ENCODE results near the gene CFAP299. TPM values are rescaled to one million over a fixed set of nuclear protein-coding genes. Genes with fewer than 3 reads are reported as not detected.

The CFAP299 gene
- total and polyA plus RNA-seq, 2 donors (not counting 1 experiment from before 2014, with no cell fraction given), result not detected

- H3K4me3 ChIP-seq (ENCODE audit: control extremely low read depth in 1 of 5, extremely low read depth in 1 of 5, insufficient read depth in 1 of 5, low read depth in 2 of 5, low read length in 4 of 5), result no peak overlapping the region
- Mint-ChIP-seq H3K27me3 (no peaks in the 10 kb centered on the region), H3K9me3 (ENCODE audit: insufficient read depth) (peaks cover 3% of the 10 kb centered on the region), H3K27ac (no peak overlapping the region), H3K4me1 (peaks cover 2% of the 10 kb centered on the region), H3K4me3 (no peak overlapping the region)
- H4K20me1 ChIP-seq (ENCODE audit: control insufficient read depth, insufficient read depth, low read length, poor library complexity, severe bottlenecking), result no peaks in the 10 kb centered on the region
- H3K27ac ChIP-seq (ENCODE audit: low read length in 2 of 2), result no peak overlapping the region
- TF ChIP-seq CTCF (IDR thresholded peaks at IDR 0.05), result no peak
- TF ChIP-seq EZH2 (IDR thresholded peaks at IDR 0.05; ENCODE audit: borderline replicate concordance, insufficient read depth, low read depth, low read length, poor library complexity, severe bottlenecking), result no peak
- H3K79me2 ChIP-seq (ENCODE audit: control insufficient read depth, insufficient read depth, low read length), result no peaks in the 10 kb centered on the region
- H2AFZ ChIP-seq (ENCODE audit: insufficient read depth, low read depth, low read length, poor library complexity, severe bottlenecking), result no peak overlapping the region
- no CpG with 5 or more reads among the region's 1 CpG for WGBS (ENCODE audit: insufficient coverage)
- POLR2A ChIA-PET, result no interaction called here
- peaks cover 0 to 2% (median 0%) of the 10 kb centered on the region in 3 donors for H3K9me3 ChIP-seq (ENCODE audit: control extremely low read depth in 1 of 3, control insufficient read depth in 2 of 3, insufficient read depth in 1 of 3, low read length in 2 of 3)
- DNase-seq (no peak), ATAC-seq (ENCODE audit: low read depth) (no peak)
- intact Hi-C loops (cut with micrococcal nuclease), result no loop called here
- CTCF ChIA-PET, result interaction anchor here (1.1 kb wide), 1 partner anchor 9 kb away, joined by 3 read pairs; no protein-coding TSS in a partner anchor
- H3K4me2 ChIP-seq (replicated peaks; ENCODE audit: low read depth, low read length, poor library complexity, severe bottlenecking), result no peak overlapping the region
- peaks cover 0 to 4% (median 0%) of the 10 kb centered on the region in 4 experiments for H3K27me3 ChIP-seq (replicated peaks in 1 of 4; ENCODE audit: control extremely low read depth in 1 of 4, control insufficient read depth in 3 of 4, insufficient read depth in 4 of 4, low read length in 3 of 4)
- no peaks in the 10 kb centered on the region for H3K4me1 ChIP-seq (ENCODE audit: control insufficient read depth in 2 of 2, insufficient read depth in 2 of 2, low read length in 2 of 2)
- H3K36me3 ChIP-seq (replicated peaks in 1 of 2; ENCODE audit: control extremely low read depth in 1 of 2, control insufficient read depth in 1 of 2, extremely low read depth in 1 of 2, insufficient read depth in 2 of 2, low read length in 1 of 2), result no peaks in the 10 kb centered on the region
- H3K9ac ChIP-seq (ENCODE audit: low read length), result no peak overlapping the region
Observed at GRCh38 chr4:80578001-80578400, 242.5 kb downstream of the CFAP299 start.

- Histone ChIP-seq H3K27me3 (replicated peaks in 1 of 4; ENCODE audit: control extremely low read depth in 1 of 4, control insufficient read depth in 3 of 4, insufficient read depth in 4 of 4, low read length in 3 of 4) (no peaks in the 10 kb centered on the region), H3K9me3 (ENCODE audit: control extremely low read depth in 1 of 3, control insufficient read depth in 2 of 3, insufficient read depth in 1 of 3, low read length in 2 of 3) (no peaks in the 10 kb centered on the region), H3K79me2 (ENCODE audit: control insufficient read depth, insufficient read depth, low read length) (no peaks in the 10 kb centered on the region), H4K20me1 (ENCODE audit: control insufficient read depth, insufficient read depth, low read length, poor library complexity, severe bottlenecking) (no peaks in the 10 kb centered on the region), H3K4me2 (replicated peaks; ENCODE audit: low read depth, low read length, poor library complexity, severe bottlenecking) (no peak overlapping the region), H3K27ac (ENCODE audit: low read length in 2 of 2) (no peak overlapping the region), H2AFZ (ENCODE audit: insufficient read depth, low read depth, low read length, poor library complexity, severe bottlenecking) (no peak overlapping the region), H3K36me3 (replicated peaks in 1 of 2; ENCODE audit: control extremely low read depth in 1 of 2, control insufficient read depth in 1 of 2, extremely low read depth in 1 of 2, insufficient read depth in 2 of 2, low read length in 1 of 2) (no peaks in the 10 kb centered on the region), H3K4me3 (ENCODE audit: control extremely low read depth in 1 of 5, extremely low read depth in 1 of 5, insufficient read depth in 1 of 5, low read depth in 2 of 5, low read length in 4 of 5) (no peak overlapping the region), H3K4me1 (ENCODE audit: control insufficient read depth in 2 of 2, insufficient read depth in 2 of 2, low read length in 2 of 2) (no peaks in the 10 kb centered on the region), H3K9ac (ENCODE audit: low read length) (no peak overlapping the region)
- Mint-ChIP-seq H3K9me3 (ENCODE audit: insufficient read depth) (no peaks in the 10 kb centered on the region), H3K27me3 (no peaks in the 10 kb centered on the region), H3K4me1 (no peaks in the 10 kb centered on the region), H3K27ac (no peak overlapping the region), H3K4me3 (no peak overlapping the region)
- ChIA-PET CTCF (no interaction called here), POLR2A (no interaction called here)
- TF ChIP-seq EZH2 (IDR thresholded peaks at IDR 0.05; ENCODE audit: borderline replicate concordance, insufficient read depth, low read depth, low read length, poor library complexity, severe bottlenecking) (no peak), CTCF (IDR thresholded peaks at IDR 0.05) (no peak)
- no peak for DNase-seq
- intact Hi-C loops (cut with micrococcal nuclease), result no loop called here
- ATAC-seq (ENCODE audit: low read depth), result no peak
Observed at GRCh38 chr4:80585542-80585941, 250.0 kb downstream of the CFAP299 start.
